SHP77 treated with DMSO at 0.1 percent for 48 hours (cell line): ENCODE results near the gene LONRF2.

Source experiments
- DNase-seq: peaks from one replicate; lab custom pipeline; 2025; lab: John Stamatoyannopoulos, UW

Gene LONRF2

GRCh38 chr2:100301881-100302584 lies 20.3 kb downstream of the LONRF2 start:
- no peak for DNase-seq

GRCh38 chr2:100299548-100299947 lies 22.8 kb downstream of the LONRF2 start:
- DNase-seq: no peak

- no peak for DNase-seq
Measured at GRCh38 chr2:100297511-100297910, 24.8 kb downstream of the LONRF2 start.

GRCh38 chr2:100294162-100294497 lies 28.2 kb downstream of the LONRF2 start:
- DNase-seq: no peak

- no peak for DNase-seq
Measured at GRCh38 chr2:100293341-100294161, 28.8 kb downstream of the LONRF2 start.

GRCh38 chr2:100292022-100292580 lies 30.2 kb downstream of the LONRF2 start:
- peak; percentile 1 for DNase-seq

GRCh38 chr2:100291152-100291970 lies 30.9 kb downstream of the LONRF2 start:
- peak; percentile 29 for DNase-seq

- no peak for DNase-seq
Measured at GRCh38 chr2:100290718-100291151, 31.6 kb downstream of the LONRF2 start.

- no peak for DNase-seq
Measured at GRCh38 chr2:100289020-100289419, 33.3 kb downstream of the LONRF2 start.

GRCh38 chr2:100286318-100286717 lies 36.0 kb downstream of the LONRF2 start:
- DNase-seq: no peak

GRCh38 chr2:100285691-100286090 lies 36.6 kb downstream of the LONRF2 start:
- no peak for DNase-seq

GRCh38 chr2:100285011-100285410 lies 37.3 kb downstream of the LONRF2 start:
- DNase-seq: no peak

GRCh38 chr2:100283724-100284501 lies 38.4 kb downstream of the LONRF2 start:
- DNase-seq: no peak

GRCh38 chr2:100281521-100282438 lies 40.5 kb downstream of the LONRF2 start:
- no peak for DNase-seq

GRCh38 chr2:100279586-100280534 lies 42.4 kb downstream of the LONRF2 start:
- no peak for DNase-seq

- DNase-seq: no peak
Measured at GRCh38 chr2:100278986-100279385, 43.3 kb downstream of the LONRF2 start.

GRCh38 chr2:100278501-100278900 lies 43.8 kb downstream of the LONRF2 start:
- DNase-seq: no peak

- DNase-seq: no peak
Measured at GRCh38 chr2:100277540-100278207, 44.6 kb downstream of the LONRF2 start.

- DNase-seq: no peak
Measured at GRCh38 chr2:100276716-100277115, 45.6 kb downstream of the LONRF2 start.
